Panc1 (cell line): ENCODE results near the gene IL10RB. TPM values are rescaled to one million over a fixed set of nuclear protein-coding genes. Genes with fewer than 3 reads are reported as not detected.

Experiments
- ATAC-seq: fragments of 200-7000 bp; cut with Tn5 transposase; 2 replicates; pipeline ENCODE4 v1.9.1; 2020; ENCODE audit warnings: mild to moderate bottlenecking, moderate library complexity
- BruUV-seq: library from RNA; stranded (reverse); fragments of 400-500 nt; replicated peaks from 2 replicates; lab custom pipeline; 2021; lab: Mats Ljungman, UMichigan
- CTCF ChIA-PET: fragments of 300-600 bp; sonication (Branson Sonifier 250); formaldehyde crosslinking; loops from one replicate; lab custom pipeline; 2022; ENCODE audit warnings: antibody characterized with exemption; lab: Charles Lee
- POLR2A ChIA-PET: fragments of 300-600 bp; sonication (Branson Sonifier 250); formaldehyde crosslinking; loops from one replicate; lab custom pipeline; 2022; ENCODE audit warnings: antibody characterized with exemption; lab: Charles Lee
- DNase-seq: peaks from one replicate; pipeline ENCODE4 v3.0.0-alpha.2; 2010; ENCODE audit warnings: low read depth, low spot score
- H3K27ac ChIP-seq: 2 replicates; pipeline ENCODE4 v1.5.1; 2011; ENCODE audit warnings: mild to moderate bottlenecking, low read length, inconsistent platforms
- H3K27me3 ChIP-seq: fragments of 200-500 bp; sonication (Bioruptor generic); 2 replicates; pipeline ENCODE4 v1.6.0; 2014; ENCODE audit warnings: low read length, inconsistent platforms; ENCODE audit not compliant: control insufficient read depth, insufficient read depth
- H3K36me3 ChIP-seq: fragments of 200-500 bp; sonication (Bioruptor generic); 2 replicates; pipeline ENCODE4 v1.5.1; 2014; ENCODE audit warnings: inconsistent platforms, mild to moderate bottlenecking, low read length, moderate library complexity; ENCODE audit not compliant: control insufficient read depth, insufficient read depth
- H3K4me1 ChIP-seq: 2 replicates; pipeline ENCODE4 v1.5.1; 2011; ENCODE audit warnings: inconsistent platforms, mild to moderate bottlenecking, low read length, moderate library complexity; ENCODE audit not compliant: control insufficient read depth, insufficient read depth
- H3K4me3 ChIP-seq, 2 experiments: 2 replicates each; pipeline ENCODE4 v1.5.1; 2011 to 2012; ENCODE audit warnings: low read depth in 2 of 2, low read length in 2 of 2, mild to moderate bottlenecking in 2 of 2, inconsistent platforms in 1 of 2, moderate library complexity in 1 of 2
- H3K9me3 ChIP-seq: fragments of 200-500 bp; sonication (Bioruptor generic); 2 replicates; pipeline ENCODE4 v1.5.1; 2014; ENCODE audit warnings: low read depth, mild to moderate bottlenecking, inconsistent platforms, low read length, moderate library complexity; ENCODE audit not compliant: control insufficient read depth, insufficient read depth
- POLR2AphosphoS5 ChIP-seq: IDR thresholded peaks from 2 replicates; pipeline ENCODE4 v1.6.1; 2012; ENCODE audit warnings: mild to moderate bottlenecking, low read depth, low read length, moderate library complexity
- SIN3A ChIP-seq: IDR thresholded peaks from 2 replicates; pipeline ENCODE4 v1.6.1; 2012; ENCODE audit warnings: low read depth, mild to moderate bottlenecking, low read length, moderate library complexity, borderline replicate concordance; ENCODE audit not compliant: insufficient read depth
- TCF7L2 ChIP-seq: IDR thresholded peaks from 2 replicates; pipeline ENCODE4 v1.6.1; 2011; ENCODE audit warnings: mild to moderate bottlenecking, low read depth, low read length, inconsistent platforms
- in situ Hi-C: cut with HindIII; loops from 2 replicates; pipeline ENCODE4 v1.10.0; 2016; ENCODE audit warnings: low sequenced_read_pairs, low pct_unique_long_range_greater_than_20kb
- intact Hi-C: fragments of 100-400 bp; cut with micrococcal nuclease; formaldehyde crosslinking; loops from one replicate; pipeline ENCODE4 v1.10.0; 2022; ENCODE audit not compliant: unreplicated experiment
- total RNA-seq: library from RNA; stranded (reverse); gene quantifications from one replicate; pipeline ENCODE4 v1.2.1, GENCODE V29; 2021; ENCODE audit not compliant: unreplicated experiment
- TF ChIP-seq, protein P1 (sequence below): fragments of 450-650 bp; IDR thresholded peaks from 2 replicates; pipeline ENCODE4 v1.5.1; 2017; ENCODE audit warnings: mild to moderate bottlenecking
- TF ChIP-seq, protein P2 (sequence below), 2 experiments: IDR thresholded peaks; 2 replicates each; pipeline ENCODE4 v1.6.1; 2011 to 2012; ENCODE audit warnings: low read depth in 2 of 2, control low read depth in 1 of 2, low read length in 1 of 2, mild to moderate bottlenecking in 1 of 2, moderate library complexity in 1 of 2; ENCODE audit not compliant: insufficient read depth in 1 of 2

Gene IL10RB
- total RNA-seq, 1 experiment from 2014 or later, result 17.7 TPM

DNA sequence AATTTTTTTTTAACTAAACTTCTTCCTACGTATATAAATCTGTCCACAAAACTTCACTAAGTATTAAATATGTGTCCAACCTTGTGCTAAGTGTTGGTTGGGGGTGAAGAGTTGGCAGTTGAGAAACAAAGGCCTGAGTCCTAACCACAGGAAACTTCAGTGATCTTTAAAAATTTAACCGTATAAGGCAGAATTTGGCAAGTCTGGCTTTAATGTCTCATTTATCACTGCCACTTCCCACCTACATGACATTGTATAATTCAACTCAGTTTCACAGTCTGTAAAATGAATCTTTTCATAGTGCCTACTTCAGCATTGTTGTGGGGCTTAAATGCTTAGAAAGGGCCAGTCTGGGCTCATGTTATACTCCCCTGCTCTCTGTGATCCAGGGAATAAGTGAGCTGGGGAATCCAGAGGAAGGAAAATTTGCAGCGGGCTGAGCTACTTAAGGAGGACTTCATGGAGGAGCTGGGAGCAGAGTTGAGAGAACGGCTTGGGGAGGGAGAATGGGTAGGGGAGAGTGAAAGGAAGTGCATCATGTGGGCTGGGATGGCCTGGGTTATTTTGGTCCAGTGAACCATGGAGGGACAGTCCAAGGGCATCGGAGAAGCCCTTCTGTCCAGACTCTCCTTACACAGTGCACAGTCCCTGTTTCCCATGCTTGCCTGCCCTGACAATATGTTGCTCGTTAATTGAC is 21.9 kb upstream of the IL10RB start:
- no peaks in the 10 kb centered on the region for H3K4me1 ChIP-seq
- ATAC-seq (no peak), DNase-seq (no peak)
- peaks cover 12% of the 10 kb centered on the region for H3K36me3 ChIP-seq
- ChIA-PET POLR2A (no interaction called here), CTCF (no interaction called here)
- TF ChIP-seq, protein P1, sequence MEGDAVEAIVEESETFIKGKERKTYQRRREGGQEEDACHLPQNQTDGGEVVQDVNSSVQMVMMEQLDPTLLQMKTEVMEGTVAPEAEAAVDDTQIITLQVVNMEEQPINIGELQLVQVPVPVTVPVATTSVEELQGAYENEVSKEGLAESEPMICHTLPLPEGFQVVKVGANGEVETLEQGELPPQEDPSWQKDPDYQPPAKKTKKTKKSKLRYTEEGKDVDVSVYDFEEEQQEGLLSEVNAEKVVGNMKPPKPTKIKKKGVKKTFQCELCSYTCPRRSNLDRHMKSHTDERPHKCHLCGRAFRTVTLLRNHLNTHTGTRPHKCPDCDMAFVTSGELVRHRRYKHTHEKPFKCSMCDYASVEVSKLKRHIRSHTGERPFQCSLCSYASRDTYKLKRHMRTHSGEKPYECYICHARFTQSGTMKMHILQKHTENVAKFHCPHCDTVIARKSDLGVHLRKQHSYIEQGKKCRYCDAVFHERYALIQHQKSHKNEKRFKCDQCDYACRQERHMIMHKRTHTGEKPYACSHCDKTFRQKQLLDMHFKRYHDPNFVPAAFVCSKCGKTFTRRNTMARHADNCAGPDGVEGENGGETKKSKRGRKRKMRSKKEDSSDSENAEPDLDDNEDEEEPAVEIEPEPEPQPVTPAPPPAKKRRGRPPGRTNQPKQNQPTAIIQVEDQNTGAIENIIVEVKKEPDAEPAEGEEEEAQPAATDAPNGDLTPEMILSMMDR, result no peak
- TF ChIP-seq POLR2AphosphoS5 (no peak), SIN3A (no peak), TCF7L2 (no peak)
- TF ChIP-seq, protein P2, sequence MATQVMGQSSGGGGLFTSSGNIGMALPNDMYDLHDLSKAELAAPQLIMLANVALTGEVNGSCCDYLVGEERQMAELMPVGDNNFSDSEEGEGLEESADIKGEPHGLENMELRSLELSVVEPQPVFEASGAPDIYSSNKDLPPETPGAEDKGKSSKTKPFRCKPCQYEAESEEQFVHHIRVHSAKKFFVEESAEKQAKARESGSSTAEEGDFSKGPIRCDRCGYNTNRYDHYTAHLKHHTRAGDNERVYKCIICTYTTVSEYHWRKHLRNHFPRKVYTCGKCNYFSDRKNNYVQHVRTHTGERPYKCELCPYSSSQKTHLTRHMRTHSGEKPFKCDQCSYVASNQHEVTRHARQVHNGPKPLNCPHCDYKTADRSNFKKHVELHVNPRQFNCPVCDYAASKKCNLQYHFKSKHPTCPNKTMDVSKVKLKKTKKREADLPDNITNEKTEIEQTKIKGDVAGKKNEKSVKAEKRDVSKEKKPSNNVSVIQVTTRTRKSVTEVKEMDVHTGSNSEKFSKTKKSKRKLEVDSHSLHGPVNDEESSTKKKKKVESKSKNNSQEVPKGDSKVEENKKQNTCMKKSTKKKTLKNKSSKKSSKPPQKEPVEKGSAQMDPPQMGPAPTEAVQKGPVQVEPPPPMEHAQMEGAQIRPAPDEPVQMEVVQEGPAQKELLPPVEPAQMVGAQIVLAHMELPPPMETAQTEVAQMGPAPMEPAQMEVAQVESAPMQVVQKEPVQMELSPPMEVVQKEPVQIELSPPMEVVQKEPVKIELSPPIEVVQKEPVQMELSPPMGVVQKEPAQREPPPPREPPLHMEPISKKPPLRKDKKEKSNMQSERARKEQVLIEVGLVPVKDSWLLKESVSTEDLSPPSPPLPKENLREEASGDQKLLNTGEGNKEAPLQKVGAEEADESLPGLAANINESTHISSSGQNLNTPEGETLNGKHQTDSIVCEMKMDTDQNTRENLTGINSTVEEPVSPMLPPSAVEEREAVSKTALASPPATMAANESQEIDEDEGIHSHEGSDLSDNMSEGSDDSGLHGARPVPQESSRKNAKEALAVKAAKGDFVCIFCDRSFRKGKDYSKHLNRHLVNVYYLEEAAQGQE (IDR thresholded peaks at IDR 0.05; ENCODE audit: insufficient read depth in 1 of 2, low read depth in 2 of 2, low read length in 1 of 2), result no peak
- no peak overlapping the region for H3K4me3 ChIP-seq
- intact Hi-C loops (no loop called here), in situ Hi-C loops (no loop called here)
- no TSS peak for BruUV-seq
- no peaks in the 10 kb centered on the region for H3K9me3 ChIP-seq
- no peaks in the 10 kb centered on the region for H3K27me3 ChIP-seq
- H3K27ac ChIP-seq, result no peak overlapping the region

DNA sequence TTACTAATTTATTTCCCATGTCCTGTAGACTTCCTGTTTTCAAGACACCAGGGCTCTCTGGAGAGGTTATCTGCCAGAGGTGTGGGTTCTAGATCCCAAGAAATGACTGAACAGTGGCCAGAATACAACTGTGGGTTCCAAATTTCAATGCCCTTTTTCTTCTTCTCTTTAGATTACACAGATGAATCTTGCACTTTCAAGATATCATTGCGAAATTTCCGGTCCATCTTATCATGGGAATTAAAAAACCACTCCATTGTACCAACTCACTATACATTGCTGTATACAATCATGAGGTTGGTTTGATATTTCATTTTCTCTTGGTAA is 21.4 kb upstream of the IL10RB start:
- H3K9me3 ChIP-seq, result no peaks in the 10 kb centered on the region
- CTCF ChIA-PET, result no interaction called here

More for the DNA sequence above, 21.4 kb upstream of the IL10RB start:
- POLR2A ChIA-PET, result no interaction called here
- no peaks in the 10 kb centered on the region for H3K27me3 ChIP-seq
- TF ChIP-seq, protein P2 (IDR thresholded peaks at IDR 0.05; ENCODE audit: insufficient read depth in 1 of 2, low read depth in 2 of 2, low read length in 1 of 2), result no peak
- TF ChIP-seq, protein P1, result no peak
- TF ChIP-seq SIN3A (no peak), TCF7L2 (no peak), POLR2AphosphoS5 (no peak)
- no peak for DNase-seq
- in situ Hi-C loops (no loop called here), intact Hi-C loops (no loop called here)
- no peak overlapping the region for H3K27ac ChIP-seq
- no peak overlapping the region for H3K4me3 ChIP-seq
- H3K36me3 ChIP-seq, result peaks cover 12% of the 10 kb centered on the region
- no TSS peak for BruUV-seq
- H3K4me1 ChIP-seq, result no peaks in the 10 kb centered on the region
- no peak for ATAC-seq
